ENCODE results near the gene LY86.

Gene LY86

GRCh38 chr6:6597682-6598081 lies 9.2 kb downstream of the LY86 start:
- Histone ChIP-seq H3K4me3 (ENCODE audit: low read length) (no peak overlapping the region), H3K4me1 (ENCODE audit: control insufficient read depth, low read length) (peaks cover 20% of the 10 kb centered on the region), H3K9me2 (replicated peaks; ENCODE audit: control insufficient read depth, low read length) (no peaks in the 10 kb centered on the region), H3K9me3 (ENCODE audit: control insufficient read depth, insufficient read depth, low read length) (0 out of 2 replicates have a peak, but pooled peaks cover 3% of the 10 kb centered on the region), H3K36me3 (ENCODE audit: control insufficient read depth, low read length) (peaks cover 74% of the 10 kb centered on the region), H3K4me2 (ENCODE audit: low read length) (no peak overlapping the region), H3K79me2 (ENCODE audit: control insufficient read depth, low read length) (peaks cover 44% of the 10 kb centered on the region), H3K27me3 (ENCODE audit: control insufficient read depth, low read length) (no peaks in the 10 kb centered on the region), H4K20me1 (ENCODE audit: control insufficient read depth, insufficient read depth, low read depth, low read length) (no peaks in the 10 kb centered on the region), H3F3A (ENCODE audit: control insufficient read depth, insufficient read depth) (peaks cover 1% of the 10 kb centered on the region; the same call in 1 of the 2 replicates), H3K27ac (ENCODE audit: low read depth, low read length) (no peak overlapping the region)
- TF ChIP-seq EZH2phosphoT487 (IDR thresholded peaks at IDR 0.05; ENCODE audit: borderline replicate concordance, low read length) = no peak
- no peak for TF ChIP-seq CTCF (IDR thresholded peaks at IDR 0.05; ENCODE audit: low read depth, low read length, poor library complexity, severe bottlenecking)

- peaks cover 3% of the 10 kb centered on the region; the same call in 1 of the 2 replicates for H3K9me3 ChIP-seq (ENCODE audit: control insufficient read depth, insufficient read depth, low read length)
- no peak overlapping the region for H3K4me2 ChIP-seq (ENCODE audit: low read length)
- TF ChIP-seq CTCF (IDR thresholded peaks at IDR 0.05; ENCODE audit: low read depth, low read length, poor library complexity, severe bottlenecking) (no peak), EZH2phosphoT487 (IDR thresholded peaks at IDR 0.05; ENCODE audit: borderline replicate concordance, low read length) (no peak)
- H3K27ac ChIP-seq (ENCODE audit: low read depth, low read length) = no peak overlapping the region
- H4K20me1 ChIP-seq (ENCODE audit: control insufficient read depth, insufficient read depth, low read depth, low read length) = no peaks in the 10 kb centered on the region
- H3K79me2 ChIP-seq (ENCODE audit: control insufficient read depth, low read length) = peaks cover 26% of the 10 kb centered on the region
- H3F3A ChIP-seq (ENCODE audit: control insufficient read depth, insufficient read depth) = no peaks in the 10 kb centered on the region
- H3K36me3 ChIP-seq (ENCODE audit: control insufficient read depth, low read length) = peaks cover 63% of the 10 kb centered on the region
- peaks cover 4% of the 10 kb centered on the region; the same call in 1 of the 2 replicates for H3K4me1 ChIP-seq (ENCODE audit: control insufficient read depth, low read length)
- no peaks in the 10 kb centered on the region for H3K27me3 ChIP-seq (ENCODE audit: control insufficient read depth, low read length)
- H3K4me3 ChIP-seq (ENCODE audit: low read length) = no peak overlapping the region
- H3K9me2 ChIP-seq (replicated peaks; ENCODE audit: control insufficient read depth, low read length) = no peaks in the 10 kb centered on the region
These were observed 11.0 kb downstream of the LY86 start for GRCh38 chr6:6599468-6599873.

- Histone ChIP-seq H3K27me3 (ENCODE audit: control insufficient read depth, low read length) (no peaks in the 10 kb centered on the region), H3K9me3 (ENCODE audit: control insufficient read depth, insufficient read depth, low read length) (peaks cover 3% of the 10 kb centered on the region; the same call in 1 of the 2 replicates), H4K20me1 (ENCODE audit: control insufficient read depth, insufficient read depth, low read depth, low read length) (no peaks in the 10 kb centered on the region), H3K4me2 (ENCODE audit: low read length) (no peak overlapping the region), H3K4me3 (ENCODE audit: low read length) (no peak overlapping the region), H3K4me1 (ENCODE audit: control insufficient read depth, low read length) (no peaks in the 10 kb centered on the region), H3K36me3 (ENCODE audit: control insufficient read depth, low read length) (peaks cover 62% of the 10 kb centered on the region), H3K79me2 (ENCODE audit: control insufficient read depth, low read length) (peaks cover 20% of the 10 kb centered on the region), H3K9me2 (replicated peaks; ENCODE audit: control insufficient read depth, low read length) (no peaks in the 10 kb centered on the region), H3F3A (ENCODE audit: control insufficient read depth, insufficient read depth) (no peaks in the 10 kb centered on the region), H3K27ac (ENCODE audit: low read depth, low read length) (no peak overlapping the region)
- TF ChIP-seq EZH2phosphoT487 (IDR thresholded peaks at IDR 0.05; ENCODE audit: borderline replicate concordance, low read length) = no peak
- no peak for TF ChIP-seq CTCF (IDR thresholded peaks at IDR 0.05; ENCODE audit: low read depth, low read length, poor library complexity, severe bottlenecking)
These were observed 12.4 kb downstream of the LY86 start for GRCh38 chr6:6600875-6601274.

Data from DOHH2 (cell line).